HepG2 (cell line): ENCODE data around the gene ARAP3. TPM values are rescaled to one million over a fixed set of nuclear protein-coding genes. Genes with fewer than 3 reads are reported as not detected.

ENCODE experiments used
- ARID3A ChIP-seq: IDR thresholded peaks from 2 replicates; pipeline ENCODE4 v1.6.1; 2012; ENCODE audit warnings: low read depth, low read length, improper control_type of control experiment
- CBX5 ChIP-seq: sonication (generic); formaldehyde crosslinking; IDR thresholded peaks from 2 replicates; pipeline ENCODE4 v1.4.0; 2020; ENCODE audit warnings: missing genetic modification reagents, borderline replicate concordance
- EP300 ChIP-seq, 3 experiments: sonication (generic) in 1 of 3; formaldehyde crosslinking in 1 of 3; IDR thresholded peaks; 2 replicates each; pipeline versions ENCODE4 v1.5.1 to v1.6.1; 2011 to 2020; ENCODE audit warnings: low read depth in 2 of 3, low read length in 2 of 3, borderline replicate concordance in 1 of 3, improper control_type of control experiment in 1 of 3, mild to moderate bottlenecking in 1 of 3, missing genetic modification reagents in 1 of 3, moderate library complexity in 1 of 3
- FOXO1 ChIP-seq: sonication (generic); formaldehyde crosslinking; IDR thresholded peaks from 2 replicates; pipeline ENCODE4 v1.4.0; 2020; ENCODE audit warnings: missing genetic modification reagents
- GTF3A ChIP-seq: sonication (generic); formaldehyde crosslinking; conservative IDR thresholded peaks from 2 replicates; pipeline ENCODE4 v1.4.0; 2020; ENCODE audit warnings: mild to moderate bottlenecking, missing genetic modification reagents
- KAT2B ChIP-seq: fragments of 150-350 bp; IDR thresholded peaks from 2 replicates; pipeline ENCODE4 v1.6.1; 2014; ENCODE audit warnings: low read depth, low read length, borderline replicate concordance
- KDM6A ChIP-seq: IDR thresholded peaks from 2 replicates; pipeline ENCODE4 v1.6.1; 2016; ENCODE audit warnings: low read depth
- MXI1 ChIP-seq: IDR thresholded peaks from 3 replicates; pipeline ENCODE4 v1.6.1; 2012; ENCODE audit warnings: low read depth, low read length, inconsistent platforms, borderline replicate concordance
- NFIC ChIP-seq: IDR thresholded peaks from 2 replicates; pipeline ENCODE4 v1.6.1; 2012; ENCODE audit warnings: mild to moderate bottlenecking, low read length, inconsistent platforms
- PITX1 ChIP-seq: sonication (generic); formaldehyde crosslinking; IDR thresholded peaks from 2 replicates; pipeline ENCODE4 v1.5.1; 2020; ENCODE audit warnings: mild to moderate bottlenecking, missing genetic modification reagents
- PRPF4 ChIP-seq: fragments of 200-400 bp; formaldehyde crosslinking; IDR thresholded peaks from 2 replicates; pipeline ENCODE4 v1.6.1; 2016; ENCODE audit warnings: low read length, low read depth; ENCODE audit not compliant: poor library complexity, severe bottlenecking
- SMARCE1 ChIP-seq: fragments of 450-650 bp; IDR thresholded peaks from 2 replicates; pipeline ENCODE4 v1.6.1; 2017; ENCODE audit warnings: borderline replicate concordance
- SMYD3 ChIP-seq: sonication (generic); formaldehyde crosslinking; IDR thresholded peaks from 2 replicates; pipeline ENCODE4 v1.8.1; 2023; ENCODE audit warnings: mild to moderate bottlenecking, missing genetic modification reagents
- YEATS4 ChIP-seq: sonication (generic); formaldehyde crosslinking; IDR thresholded peaks from 2 replicates; pipeline ENCODE4 v1.4.0; 2020; ENCODE audit warnings: missing genetic modification reagents, borderline replicate concordance
- ZNF724P ChIP-seq: sonication (generic); formaldehyde crosslinking; IDR thresholded peaks from 2 replicates; pipeline ENCODE4 v1.8.0; 2022; ENCODE audit warnings: missing genetic modification reagents, borderline replicate concordance
- ZNF746 ChIP-seq: sonication (generic); formaldehyde crosslinking; IDR thresholded peaks from 2 replicates; pipeline ENCODE4 v1.8.0; 2022; ENCODE audit warnings: mild to moderate bottlenecking, missing genetic modification reagents
- ZNF775 ChIP-seq: sonication (generic); formaldehyde crosslinking; IDR thresholded peaks from 2 replicates; pipeline ENCODE4 v1.4.0; 2020; ENCODE audit warnings: missing genetic modification reagents, mild to moderate bottlenecking, moderate library complexity, borderline replicate concordance
- ZSCAN22 ChIP-seq: sonication (generic); formaldehyde crosslinking; IDR thresholded peaks from 2 replicates; pipeline ENCODE4 v1.4.0; 2020; ENCODE audit warnings: mild to moderate bottlenecking, missing genetic modification reagents
- polyA plus RNA-seq, 8 experiments: library from polyadenylated mRNA; depleted of rRNA in 3 of 8; stranded (reverse) in 7 of 8; unstranded in 1 of 8; fragments of >200 nt; fragmentation: Illumina TruSeq in 4 of 8; extraction: Trizol in 4 of 8; gene quantifications; 2 replicates each; pipeline versions ENCODE4 v1.2.1 to v1.2.3, GENCODE V29; 2011 to 2016; ENCODE audit warnings: low read depth in 4 of 8, missing spikeins in 1 of 8, mixed read lengths in 1 of 8; ENCODE audit not compliant: insufficient read depth in 1 of 8
- total RNA-seq, 5 experiments: library from RNA; depleted of rRNA; stranded (reverse); fragments of >200 nt; fragmentation: Illumina TruSeq; extraction: Trizol; gene quantifications; 2 replicates each; pipeline ENCODE4 v1.2.3, GENCODE V29; 2016; ENCODE audit warnings: low read depth in 1 of 5

ARAP3 gene
- total and polyA plus RNA-seq, 2 of the 13 experiments (the other 11 are each of a cell fraction or from before 2014, with no cell fraction given) = 0.25 TPM; not detected in 1

- no peak for TF ChIP-seq GTF3A (CRISPR knock-in tag)
- no peak for TF ChIP-seq ZSCAN22 (CRISPR knock-in tag)
- TF ChIP-seq ZNF775 (CRISPR knock-in tag) = no peak
- peak; percentile 51; the same call in 1 of the 2 replicates for TF ChIP-seq NFIC
- peak in 1 of 2 experiments; percentile 61; a peak in 2 of 4 replicates for TF ChIP-seq EP300 (IDR thresholded peaks at IDR 0.05; ENCODE audit: low read depth in 2 of 2, low read length in 2 of 2)
- no peak for TF ChIP-seq EP300 (CRISPR knock-in tag; IDR thresholded peaks at IDR 0.05; ENCODE audit: borderline replicate concordance)
- no peak for TF ChIP-seq ZNF746 (CRISPR knock-in tag)
- TF ChIP-seq SMARCE1 = no peak
- TF ChIP-seq SMYD3 = no peak
- peak; percentile 14; the same call in 1 of the 3 replicates for TF ChIP-seq MXI1
- 0 out of 2 replicates have a peak, but pooled peaks have one; percentile 36 for TF ChIP-seq PITX1 (CRISPR knock-in tag)
- no peak for TF ChIP-seq FOXO1 (CRISPR knock-in tag)
- TF ChIP-seq ARID3A = peak; percentile 71
- TF ChIP-seq KDM6A (CRISPR knock-in tag) = peak; percentile 60; the same call in 1 of the 2 replicates
- TF ChIP-seq CBX5 (CRISPR knock-in tag) = no peak
- no peak for TF ChIP-seq ZNF724P (CRISPR knock-in tag)
- no peak for TF ChIP-seq YEATS4 (CRISPR knock-in tag)
- TF ChIP-seq KAT2B = no peak
- no peak for TF ChIP-seq PRPF4
Measured at GRCh38 chr5:141608557-141608956, 73.5 kb downstream of the ARAP3 start (continued).
